Ecto neural progenitor cell (in vitro differentiated cells): ENCODE data around the gene SKP1.
"Not testable (repeated sequence)": the region's sequence is repeated elsewhere in the genome, so short reads cannot be mapped to it uniquely, and the experiment has no call there.

ENCODE experiments used
- DNase-seq: peaks from one replicate; pipeline ENCODE4 v3.0.0-alpha.2; 2018; ENCODE audit warnings: low spot score

SKP1 gene

DNA sequence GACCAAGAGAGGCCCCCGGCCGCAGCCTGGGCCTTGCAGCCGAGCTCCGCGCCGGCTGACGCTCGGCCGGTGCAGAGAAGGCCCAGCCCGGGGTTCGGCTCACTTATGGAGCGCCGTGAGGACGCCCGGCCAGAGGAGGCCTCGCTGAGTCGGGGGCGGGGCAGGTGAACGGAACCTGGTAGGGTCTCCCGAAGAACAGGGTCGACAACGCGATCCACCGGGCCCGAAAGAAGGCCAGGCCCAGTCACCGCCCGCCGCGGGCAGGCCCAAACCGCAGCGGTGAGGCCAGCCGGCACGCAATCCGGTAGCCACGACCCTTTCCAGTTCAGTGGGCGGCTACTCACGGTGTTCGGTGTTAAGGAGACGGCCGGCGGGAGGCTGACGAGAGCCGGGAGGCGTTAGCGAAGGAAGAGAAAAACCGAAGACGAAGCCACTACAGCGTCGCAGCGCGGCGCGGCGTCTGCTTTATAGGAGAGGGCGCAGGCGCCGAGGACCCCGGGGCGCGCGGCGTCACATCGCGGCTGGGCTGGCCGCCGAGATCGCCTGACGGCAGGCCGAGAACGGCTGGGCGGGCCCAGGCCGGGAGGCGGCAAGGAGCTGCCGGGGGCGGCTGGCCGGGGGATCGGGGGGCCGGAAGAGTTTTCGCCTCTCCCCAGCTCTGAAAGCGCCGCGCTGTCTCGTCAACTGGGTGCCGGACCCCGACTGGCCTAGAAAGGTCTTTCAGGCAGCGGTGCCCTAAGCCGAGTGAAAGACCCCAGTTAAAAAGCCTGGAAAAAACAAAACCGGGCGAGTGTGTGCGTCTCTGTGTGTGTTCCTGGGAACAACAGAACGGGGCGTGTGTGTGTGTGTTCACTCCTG is at the start of gene SKP1:
Gene SKP1, minus strand, starts transcription at position 440 of the 858 bp plus-strand sequence. CDS start 2,928 bp downstream, outside the sequence.
- peak; percentile 92 for DNase-seq

- DNase-seq: peak; percentile 100
These were observed 49.2 kb upstream of the SKP1 start, which contains the start of gene PPP2CA for GRCh38 chr5:134225780-134226440. Gene PPP2CA (minus strand): TSS chr5:134226073. CDS start chr5:134225861, 212 bp downstream.

DNA sequence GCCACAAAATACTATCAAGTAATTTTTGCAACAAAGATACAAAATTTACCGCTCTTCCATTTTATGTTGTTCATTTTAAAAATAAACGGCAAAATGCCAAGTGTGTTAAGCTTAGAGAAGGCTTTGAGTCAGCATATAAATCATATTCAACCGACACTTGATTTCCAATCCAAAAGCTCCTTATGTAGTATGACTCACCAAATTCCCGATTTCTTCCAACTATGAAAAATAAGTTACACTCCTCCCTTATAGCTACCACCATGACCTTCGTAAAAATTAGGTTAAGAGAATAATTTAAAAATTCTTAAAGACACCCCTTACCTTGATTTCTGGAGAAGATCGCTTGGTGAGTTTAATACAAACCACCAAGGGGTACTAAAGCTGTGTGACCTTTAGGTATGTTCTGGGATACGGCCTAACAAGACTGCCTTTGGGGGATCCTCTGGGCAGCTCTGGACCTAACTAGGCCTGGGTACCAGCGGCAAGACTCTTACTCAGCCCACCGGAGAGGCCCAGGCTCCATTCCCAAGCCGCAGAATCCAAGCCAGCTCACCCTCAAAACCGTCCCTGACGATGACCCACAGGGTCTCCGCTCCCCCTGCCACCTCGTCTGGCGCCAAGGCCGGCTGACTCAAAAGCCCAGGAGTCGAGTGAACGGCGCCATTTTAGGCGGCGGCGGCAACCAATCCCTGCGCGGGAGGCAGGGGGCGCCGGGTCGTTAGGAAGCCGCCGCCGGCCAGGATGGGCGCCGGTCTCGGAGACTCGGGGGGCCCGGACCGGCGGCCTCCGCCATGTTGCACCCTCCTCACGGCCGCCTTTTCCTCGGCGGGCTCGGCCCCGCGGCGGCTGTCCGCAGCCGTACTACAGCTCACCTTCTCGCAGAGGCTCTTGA is 48.4 kb upstream of the SKP1 start:
- DNase-seq: peak; percentile 87

DNA sequence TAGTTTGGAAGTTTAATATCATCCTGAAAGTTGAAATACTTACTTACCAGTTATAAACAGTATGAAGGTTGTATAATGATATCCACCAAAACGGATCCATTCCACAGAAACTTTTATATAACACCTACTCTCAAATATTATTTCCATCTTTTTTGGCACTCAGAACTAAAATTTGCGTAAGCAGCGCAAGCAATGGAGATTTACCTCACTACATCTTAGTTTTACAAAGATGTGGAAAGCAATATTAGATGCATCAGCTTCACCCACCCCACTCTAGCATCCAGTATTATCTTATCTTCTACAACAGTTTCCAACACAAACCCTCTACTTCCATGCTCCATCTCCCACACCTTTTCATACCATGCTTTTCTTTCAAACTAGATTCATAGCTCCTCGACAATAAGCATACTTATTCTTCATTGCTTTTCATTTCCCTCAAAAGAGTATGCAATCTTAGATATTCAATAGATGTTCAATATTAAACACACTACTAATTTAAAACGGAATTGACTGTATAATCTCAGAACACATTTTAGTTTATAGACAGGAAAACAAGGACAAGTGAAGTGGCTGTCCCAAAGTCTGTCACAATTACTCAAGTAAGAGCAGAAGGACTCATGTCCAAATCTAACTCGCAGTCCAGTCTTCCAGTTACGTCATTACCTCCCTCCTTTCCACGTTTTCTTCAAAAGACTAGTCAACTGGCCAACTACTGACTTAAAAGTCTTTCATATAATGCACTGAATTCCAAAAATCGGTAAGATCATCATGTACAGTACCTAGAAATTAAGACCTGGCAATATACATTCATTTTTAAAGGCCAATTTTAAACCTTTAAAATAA is 46.9 kb upstream of the SKP1 start:
- DNase-seq: no peak

- DNase-seq: not testable (repeated sequence)
These were observed 44.9 kb upstream of the SKP1 start for GRCh38 chr5:134221690-134222089.

GRCh38 chr5:134215757-134216156 is 39.0 kb upstream of the SKP1 start:
- no peak for DNase-seq

DNA sequence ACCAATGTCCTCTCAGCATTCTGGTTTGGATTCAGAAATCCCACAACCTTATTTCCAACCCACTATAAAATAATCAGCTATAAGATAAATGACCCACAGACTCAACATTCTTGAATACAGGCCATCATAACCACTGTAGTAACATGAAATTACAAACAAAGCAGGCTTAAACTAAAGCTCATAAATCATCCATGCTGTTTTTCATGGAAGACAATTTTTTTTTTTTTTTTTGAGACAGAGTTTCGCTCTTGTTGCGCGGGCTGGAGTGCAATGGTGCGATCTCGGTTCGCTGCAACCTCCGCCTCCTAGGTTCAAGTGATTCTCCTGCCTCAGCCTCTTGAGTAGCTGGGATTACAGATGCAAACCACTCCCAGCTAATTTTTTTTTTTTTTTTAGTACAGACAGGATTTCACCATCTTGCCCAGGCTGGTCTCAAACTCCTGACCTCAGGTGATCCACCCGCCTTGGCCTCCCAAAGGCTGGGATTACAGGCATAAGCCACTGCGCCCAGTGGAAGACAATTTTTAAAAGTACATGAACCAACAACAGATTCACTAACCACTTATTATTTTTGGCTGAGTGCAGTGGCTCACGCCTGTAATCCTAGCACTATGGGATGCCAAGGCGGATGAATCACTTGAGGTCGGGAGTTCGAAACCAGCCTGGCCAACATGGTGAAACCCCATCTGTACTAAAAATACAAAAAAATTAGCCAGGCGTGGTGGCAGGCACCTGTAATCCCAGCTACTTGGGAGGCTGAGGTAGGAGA is 34.7 kb upstream of the SKP1 start:
- DNase-seq: not testable (repeated sequence)

DNA sequence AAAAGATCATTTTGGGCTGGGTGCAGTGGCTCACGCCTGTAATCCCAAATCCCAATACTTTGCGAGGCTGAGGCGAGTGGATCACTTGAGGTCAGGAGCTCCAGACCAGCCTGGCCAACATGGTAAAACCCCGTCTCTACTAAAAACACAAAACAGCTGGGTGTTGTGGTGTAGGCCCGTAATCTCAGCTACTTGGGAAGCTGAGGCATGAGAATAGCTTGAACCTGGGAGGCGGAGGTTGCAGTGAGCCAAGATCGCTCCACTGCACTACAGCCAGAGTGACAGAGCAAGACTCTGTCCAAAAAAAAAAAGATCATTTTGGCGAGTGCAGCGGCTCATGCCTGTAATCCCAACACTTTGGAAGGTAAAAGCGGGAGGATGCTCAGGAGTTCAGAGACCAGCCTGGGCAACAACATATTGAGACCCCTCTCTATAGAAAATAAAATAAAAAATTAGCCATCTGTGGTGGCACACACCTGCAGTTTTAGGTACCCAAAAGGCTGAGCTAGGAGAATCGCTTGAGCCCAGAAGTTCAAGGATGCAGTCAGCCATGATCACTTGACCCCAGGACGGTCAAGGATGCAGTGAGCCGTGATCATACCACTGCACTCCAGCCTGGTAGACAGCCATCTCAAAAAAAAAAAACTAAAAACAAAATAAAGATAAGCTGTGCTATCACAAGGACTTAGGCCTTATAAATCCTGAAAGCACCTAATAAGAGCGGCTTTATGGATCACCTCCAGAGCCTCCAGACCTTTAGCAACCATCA is 32.9 kb upstream of the SKP1 start:
- no peak for DNase-seq

GRCh38 chr5:134207696-134208095 is 30.9 kb upstream of the SKP1 start:
- DNase-seq: no peak

DNA sequence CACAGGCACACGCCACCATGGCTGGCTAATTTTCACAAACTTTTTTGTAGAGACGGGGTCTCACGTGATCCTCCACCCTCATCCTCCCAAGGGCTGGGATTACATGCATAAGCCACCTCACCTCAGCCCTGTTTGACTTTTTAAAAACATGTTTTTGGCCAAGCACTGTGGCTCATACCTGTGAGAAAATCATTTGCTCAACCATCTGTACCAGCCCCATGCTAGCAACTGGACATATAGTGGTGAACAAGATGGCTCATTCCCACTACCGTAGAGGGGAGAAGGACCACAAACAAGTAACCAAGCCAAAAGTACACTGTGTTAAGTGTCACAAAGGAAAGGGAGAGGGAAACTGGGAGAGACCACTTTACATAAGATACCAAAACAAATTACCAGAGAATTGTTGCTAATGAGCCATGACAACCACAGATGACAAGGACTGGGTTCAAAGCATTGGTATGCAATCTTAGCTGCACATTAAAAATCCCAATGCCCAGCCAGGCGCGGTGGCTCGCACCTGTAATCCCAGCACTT is 29.9 kb upstream of the SKP1 start:
- DNase-seq: no peak

- no peak for DNase-seq
These were observed 27.8 kb upstream of the SKP1 start for GRCh38 chr5:134204575-134204974.

- no peak for DNase-seq
These were observed 26.9 kb upstream of the SKP1 start for GRCh38 chr5:134203630-134204029.

- no peak for DNase-seq
These were observed 18.9 kb upstream of the SKP1 start for GRCh38 chr5:134195666-134196065.

DNA sequence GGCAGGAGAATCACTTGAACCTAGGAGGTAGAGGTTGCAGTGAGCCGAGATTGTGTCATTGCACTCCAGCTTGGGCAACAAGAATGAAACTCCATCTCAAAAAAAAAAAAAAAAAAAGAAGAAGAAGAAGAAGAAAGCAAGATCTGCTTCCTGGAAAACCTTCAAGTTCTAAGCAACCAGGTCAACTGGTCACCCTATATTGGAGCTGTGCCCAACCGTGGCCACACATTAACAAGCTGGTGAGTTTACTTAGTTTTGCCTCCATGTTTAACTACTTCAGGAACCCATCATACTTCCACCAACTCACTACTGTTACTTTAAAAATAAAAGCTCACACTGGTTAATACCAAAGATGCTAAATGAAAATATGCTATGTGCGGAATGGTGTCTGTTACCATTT is 12.3 kb upstream of the SKP1 start:
- no peak for DNase-seq

- DNase-seq: no peak
These were observed 11.3 kb upstream of the SKP1 start for GRCh38 chr5:134188092-134188491.

DNA sequence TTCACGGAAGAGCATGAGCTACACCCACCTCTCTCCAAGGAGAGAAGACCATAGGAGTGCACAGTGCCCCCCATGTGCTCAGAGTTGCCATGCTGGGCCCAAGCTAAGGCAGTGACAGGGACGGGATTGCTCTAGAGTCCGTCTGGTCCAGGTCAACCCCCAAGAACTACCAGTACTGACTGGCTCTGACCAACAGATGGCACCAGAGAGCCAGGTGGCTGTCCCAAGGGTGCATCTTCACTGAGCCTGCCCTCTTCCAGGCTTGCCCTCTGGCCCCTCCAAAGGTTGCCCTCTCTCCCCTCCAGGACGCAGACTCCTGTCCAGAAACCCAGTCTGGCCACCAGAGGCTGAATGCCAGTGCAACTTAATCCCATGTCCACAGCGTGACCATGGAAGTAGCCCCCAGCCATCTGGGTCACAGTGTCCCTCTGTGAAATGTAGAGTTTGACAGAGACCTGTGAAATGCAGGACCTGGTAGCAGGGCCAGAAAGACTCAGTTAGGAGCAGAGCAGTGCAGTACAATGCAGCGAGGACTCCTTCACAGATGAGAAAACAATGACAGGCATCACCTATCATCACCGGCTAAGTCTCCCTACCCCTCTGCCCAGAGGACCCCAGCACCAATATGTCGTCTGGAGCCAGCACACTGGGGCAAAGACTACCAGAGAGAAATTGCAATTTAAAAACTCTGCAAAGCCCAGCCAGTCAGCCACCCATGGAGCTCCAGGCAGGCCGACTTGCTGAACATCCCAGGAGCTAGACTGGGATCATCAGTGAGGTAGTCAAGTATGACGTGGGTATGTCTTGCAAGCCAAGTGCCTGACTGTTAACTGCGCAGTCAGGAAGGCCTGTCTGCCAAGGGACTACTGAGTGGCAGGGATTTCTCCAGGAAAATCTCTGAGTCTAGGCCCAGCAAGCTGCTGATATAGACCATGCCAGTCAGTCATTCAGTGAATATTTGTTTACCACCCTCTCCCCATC is 7.7 kb upstream of the SKP1 start:
- peak; percentile 84 for DNase-seq

DNA sequence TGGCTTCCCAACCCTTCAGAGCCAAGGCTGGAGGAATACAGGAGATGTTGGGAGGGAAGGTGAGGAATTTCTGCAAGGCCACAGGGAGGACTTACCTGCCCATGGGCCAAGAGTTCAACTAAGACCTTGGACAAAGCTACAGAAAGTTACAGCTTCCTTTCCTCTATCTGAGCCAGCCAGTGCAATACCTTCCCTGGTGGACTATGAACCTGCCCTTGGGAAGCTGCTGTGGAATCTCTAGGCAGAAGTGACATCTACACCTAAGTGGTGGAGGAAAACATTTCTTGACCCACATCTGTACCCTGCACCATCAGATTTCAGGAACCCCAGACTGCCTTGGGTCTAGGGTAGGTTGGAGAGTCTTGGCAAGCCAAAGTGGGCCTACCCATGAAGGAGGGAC is 6.7 kb upstream of the SKP1 start:
- DNase-seq: no peak

DNA sequence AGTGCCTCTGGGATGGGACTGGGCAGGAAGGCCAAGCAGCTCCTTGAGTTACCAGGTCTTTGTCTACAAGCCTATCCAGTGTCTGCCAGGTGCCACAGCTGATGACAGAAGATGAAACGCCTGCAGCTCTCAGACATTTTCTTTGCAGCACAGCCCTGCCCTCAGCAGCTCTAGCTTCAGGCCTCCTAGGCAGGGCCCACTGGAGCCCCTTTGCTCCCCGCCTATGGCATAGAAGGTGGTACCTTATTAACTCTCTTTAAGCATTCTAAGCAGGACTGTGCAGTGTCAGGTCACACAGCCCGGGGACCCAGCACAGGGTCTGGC is 1.3 kb upstream of the SKP1 start:
- no peak for DNase-seq
